Pancreas (tissue), 10 donors: ENCODE data around the gene CCDC106. TPM values are rescaled to one million over a fixed set of nuclear protein-coding genes. Genes with fewer than 3 reads are reported as not detected.

Experiments used
- ATAC-seq, 4 donors: fragments of 200-7000 bp; cut with Tn5 transposase; one replicate each; pipeline versions ENCODE4 v1.8.0 to v1.9.1; 2020; ENCODE audit warnings: mild to moderate bottlenecking in 4 of 4, moderate library complexity in 4 of 4
- DNase-seq, 6 donors: peaks; one replicate each; pipeline ENCODE4 v3.0.0-alpha.2; 2020
- FAIRE-seq: peaks from 2 replicates; lab custom pipeline; 2012; peaks lifted over from hg19 to GRCh38; lab: Jason Lieb, UNC
- H3K27ac ChIP-seq, 4 donors: fragments of 200-600 bp; sonication (generic); 1 replicate in 3 of 4; 2 replicates in 1 of 4; pipeline versions ENCODE4 v1.5.0 to v1.8.0; 2020
- H3K27me3 ChIP-seq, 4 donors: fragments of 200-600 bp; one replicate each; pipeline ENCODE4 v1.8.0; 2021
- H3K36me3 ChIP-seq, 3 donors: fragments of 200-600 bp; sonication (generic) in 1 of 3; one replicate each; pipeline versions ENCODE4 v1.5.0 to v1.8.0; 2020 to 2021
- H3K4me1 ChIP-seq, 3 donors: fragments of 200-600 bp; one replicate each; pipeline ENCODE4 v1.8.0; 2021
- H3K4me3 ChIP-seq, 4 donors: fragments of 200-600 bp; sonication (generic) in 2 of 4; one replicate each; pipeline versions ENCODE4 v1.5.0 to v1.8.0; 2020 to 2021
- H3K9me3 ChIP-seq, 4 donors: fragments of 200-600 bp; one replicate each; pipeline ENCODE4 v1.8.0; 2021
- WGBS, 2 donors: extraction: QIAGEN DNeasy Blood & Tissue Kit; methylation state at CpG; one replicate each; pipeline ENCODE4 v1.1.7; 2013; 5-methylcytosine and 5-hydroxymethylcytosine counted together
- intact Hi-C, 3 donors: fragments of 100-400 bp; cut with DNase I; formaldehyde crosslinking; loops; one replicate each; pipeline versions ENCODE4 v1.11.1 to v1.14.2; 2022
- polyA plus RNA-seq, 2 donors: library from polyadenylated mRNA; stranded (reverse); fragments of 200-250 nt; gene quantifications; one replicate each; pipeline ENCODE4 v1.2.3, GENCODE V29; 2013
- total RNA-seq, 6 donors: library from RNA; stranded (reverse); fragmentation: NEBNext Ultra II Directional in 4 of 6; extraction: Animal tissue kit (Norgen Biotek cat#: 25700) in 4 of 6; gene quantifications; one replicate each; pipeline versions ENCODE4 v1.2.1 to v1.2.4, GENCODE V29; 2021 to 2023
- TF ChIP-seq, protein P1 (sequence below), 4 donors: fragments of 200-600 bp; sonication (generic) in 3 of 4; IDR thresholded peaks; one replicate each; pipeline versions ENCODE4 v1.5.0 to v1.8.0; 2021; ENCODE audit warnings: antibody characterized with exemption in 4 of 4
- donor health status: healthy with polysubstance abuse.
- donor health status: DM: no; HTN: no; CAD: no; lungs with moderate emphysema.
- donor health status: DM: no; HTN: no; CAD: no.
- donor health status: control.
- donor health status: control.
- donor health status: Bipolar disorder and iron deficiency.
- donor health status: DM: yes; HTN: yes; CAD: no.
- donor health status: DM: no; HTN: no; CAD: no.
- donor health status: DM: no; HTN: no; CAD: no.
- donor health status: DM: yes; HTN: yes; CAD: no.

Gene CCDC106
- total and polyA plus RNA-seq, 8 donors = 3.2 to 22.8 (median 5.4) TPM

DNA sequence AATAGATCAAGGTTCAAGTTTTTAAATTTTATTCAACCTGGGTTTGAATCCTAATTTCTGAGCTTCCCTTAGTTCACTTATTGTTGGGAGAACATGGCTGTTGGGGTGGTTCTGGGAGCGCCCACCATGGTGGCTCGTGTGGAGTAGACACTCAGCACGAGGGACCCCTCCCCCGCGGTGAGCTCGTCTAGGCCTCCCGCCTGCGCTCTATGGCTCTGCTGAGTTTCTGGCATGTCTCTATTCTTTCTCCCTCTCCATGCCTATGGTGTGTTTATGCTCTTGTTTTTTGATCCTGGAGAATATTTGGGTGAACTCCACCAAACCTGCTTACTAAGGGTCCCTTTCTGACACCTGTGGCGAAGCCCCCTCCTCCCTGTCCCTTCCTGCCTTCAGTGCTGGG is 25.5 kb downstream of the CCDC106 start:
- TF ChIP-seq, protein P1, sequence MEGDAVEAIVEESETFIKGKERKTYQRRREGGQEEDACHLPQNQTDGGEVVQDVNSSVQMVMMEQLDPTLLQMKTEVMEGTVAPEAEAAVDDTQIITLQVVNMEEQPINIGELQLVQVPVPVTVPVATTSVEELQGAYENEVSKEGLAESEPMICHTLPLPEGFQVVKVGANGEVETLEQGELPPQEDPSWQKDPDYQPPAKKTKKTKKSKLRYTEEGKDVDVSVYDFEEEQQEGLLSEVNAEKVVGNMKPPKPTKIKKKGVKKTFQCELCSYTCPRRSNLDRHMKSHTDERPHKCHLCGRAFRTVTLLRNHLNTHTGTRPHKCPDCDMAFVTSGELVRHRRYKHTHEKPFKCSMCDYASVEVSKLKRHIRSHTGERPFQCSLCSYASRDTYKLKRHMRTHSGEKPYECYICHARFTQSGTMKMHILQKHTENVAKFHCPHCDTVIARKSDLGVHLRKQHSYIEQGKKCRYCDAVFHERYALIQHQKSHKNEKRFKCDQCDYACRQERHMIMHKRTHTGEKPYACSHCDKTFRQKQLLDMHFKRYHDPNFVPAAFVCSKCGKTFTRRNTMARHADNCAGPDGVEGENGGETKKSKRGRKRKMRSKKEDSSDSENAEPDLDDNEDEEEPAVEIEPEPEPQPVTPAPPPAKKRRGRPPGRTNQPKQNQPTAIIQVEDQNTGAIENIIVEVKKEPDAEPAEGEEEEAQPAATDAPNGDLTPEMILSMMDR (IDR thresholded peaks at IDR 0.05) = no peak
- no peak for ATAC-seq
- no peak overlapping the region for H3K4me3 ChIP-seq
- no peaks in the 10 kb centered on the region for H3K9me3 ChIP-seq
- 79 to 85% methylated on average over 9 of the region's 9 CpGs for WGBS, 2 donors
- peaks cover 7 to 24% (median 19%) of the 10 kb centered on the region in 3 donors for H3K36me3 ChIP-seq
- DNase-seq = peak in 1 of 6 donors; percentile 58
- no peak overlapping the region for H3K27ac ChIP-seq
- H3K4me1 ChIP-seq = peaks cover 14 to 30% (median 23%) of the 10 kb centered on the region in 3 donors
- no peaks in the 10 kb centered on the region for H3K27me3 ChIP-seq
- intact Hi-C loops = no loop called here
- FAIRE-seq = no peak

DNA sequence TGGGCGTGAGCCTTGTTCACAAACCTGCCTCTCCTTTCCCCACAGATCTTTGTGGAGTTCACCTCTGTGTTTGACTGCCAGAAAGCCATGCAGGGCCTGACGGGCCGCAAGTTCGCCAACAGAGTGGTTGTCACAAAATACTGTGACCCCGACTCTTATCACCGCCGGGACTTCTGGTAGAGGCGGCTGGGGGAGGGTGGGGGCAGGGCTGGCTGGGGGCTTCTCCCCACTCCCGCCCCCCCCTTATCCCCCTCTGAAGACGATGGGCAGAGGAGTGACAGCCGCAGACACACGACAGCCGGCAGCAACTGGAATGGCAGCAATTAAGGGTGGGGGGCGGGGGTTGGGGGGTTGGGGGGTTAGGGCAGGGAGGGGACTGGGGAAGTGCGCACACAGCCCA is 25.9 kb downstream of the CCDC106 start:
- FAIRE-seq (no peak), DNase-seq (peak in 1 of 6 donors; percentile 53), ATAC-seq (no peak)
- peaks cover 7 to 24% (median 19%) of the 10 kb centered on the region in 3 donors for H3K36me3 ChIP-seq
- H3K27me3 ChIP-seq = no peaks in the 10 kb centered on the region
- H3K4me3 ChIP-seq = no peak overlapping the region
- H3K4me1 ChIP-seq = peaks cover 18 to 34% (median 25%) of the 10 kb centered on the region in 3 donors
- no peak overlapping the region for H3K27ac ChIP-seq
- 60 to 62% methylated on average over 13 to 15 of the region's 15 CpGs for WGBS, 2 donors
- TF ChIP-seq, protein P1 (IDR thresholded peaks at IDR 0.05) = no peak
- intact Hi-C loops = no loop called here
- H3K9me3 ChIP-seq = no peaks in the 10 kb centered on the region

DNA sequence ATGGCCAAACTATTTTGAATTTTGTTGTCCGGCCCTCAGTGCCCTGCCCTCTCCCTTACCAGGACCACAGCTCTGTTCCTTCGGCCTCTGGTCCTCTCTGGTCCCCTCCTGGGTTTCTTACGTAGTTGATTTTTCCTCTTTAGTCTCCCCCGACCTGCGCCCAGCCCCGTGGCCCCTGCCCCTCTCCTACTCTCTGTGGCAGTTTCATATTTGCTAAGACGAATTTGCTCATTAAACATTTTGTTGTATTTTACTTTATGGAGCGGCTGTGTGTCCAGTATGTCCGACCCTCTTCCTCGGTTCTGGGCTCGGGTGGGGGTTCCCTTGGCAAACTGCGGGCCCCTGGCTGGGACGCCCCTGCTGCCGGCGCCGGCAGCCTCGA is 26.4 kb downstream of the CCDC106 start:
- Histone ChIP-seq H3K9me3 (no peaks in the 10 kb centered on the region), H3K4me1 (peaks cover 24 to 40% (median 25%) of the 10 kb centered on the region in 3 donors), H3K27ac (peak overlapping the region; percentile 67 to 88 (median 84)), H3K36me3 (peaks cover 4 to 24% (median 17%) of the 10 kb centered on the region in 3 donors), H3K27me3 (no peaks in the 10 kb centered on the region), H3K4me3 (peak overlapping the region; percentile 74 to 98 (median 84))
- no peak for DNase-seq
- TF ChIP-seq, protein P1 (IDR thresholded peaks at IDR 0.05) = no peak
- intact Hi-C loops = no loop called here
- WGBS, 2 donors = 21 to 25% methylated on average over 15 to 17 of the region's 17 CpGs
- no peak for ATAC-seq
- no peak for FAIRE-seq

DNA sequence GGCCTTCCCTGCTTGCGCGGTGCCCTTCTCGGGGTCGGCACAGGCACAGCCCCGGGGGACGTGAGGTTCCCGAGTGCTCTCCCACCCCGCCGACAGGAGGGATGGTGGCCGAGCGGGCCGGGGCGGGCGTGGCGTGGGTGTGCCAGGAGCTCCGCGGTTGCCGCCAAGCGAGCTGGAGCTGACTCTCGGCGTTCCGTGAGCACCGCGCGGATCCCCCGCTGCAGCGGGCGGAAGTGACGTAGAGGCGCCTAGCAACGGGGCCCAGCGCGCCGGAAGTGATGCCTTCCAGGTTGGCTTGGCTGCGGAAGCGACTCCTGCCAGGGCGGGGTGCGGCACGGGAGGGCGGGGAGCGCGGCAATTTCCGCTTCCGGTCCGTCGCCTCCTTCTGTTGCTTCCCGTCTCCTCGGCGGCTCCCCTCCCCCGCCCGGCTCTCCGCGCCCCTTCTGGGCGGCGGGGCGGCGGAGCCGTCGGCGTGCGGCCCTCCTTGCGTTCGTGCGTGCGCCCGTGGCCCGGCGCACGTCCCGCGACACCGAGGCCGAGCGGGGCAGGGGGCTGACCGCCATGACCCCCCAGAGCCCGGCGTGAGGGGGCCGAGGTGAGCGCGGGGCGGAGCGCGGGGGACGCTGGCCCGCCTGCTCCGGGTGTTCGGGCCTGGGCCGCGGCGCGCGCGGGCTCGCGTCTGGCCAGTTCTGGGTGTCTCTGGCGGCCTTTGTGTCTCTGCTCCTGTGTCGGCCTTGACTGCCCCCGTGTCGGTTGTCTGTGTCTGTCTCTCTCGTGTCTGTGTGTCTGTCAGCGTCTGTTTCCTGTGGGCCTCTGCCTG is 27.0 kb downstream of the CCDC106 start, which contains the start of gene EPN1:
Gene EPN1, plus strand, starts transcription at position 386 of the 820 bp plus-strand sequence. CDS start 3,402 bp downstream, outside the sequence.
- 0 to 1% methylated on average over 62 to 101 of the region's 101 CpGs for WGBS, 2 donors
- peaks cover 24 to 41% (median 25%) of the 10 kb centered on the region in 3 donors for H3K4me1 ChIP-seq
- H3K27me3 ChIP-seq = no peaks in the 10 kb centered on the region
- peak within 1 kb of the TSS; percentile 67 to 88 (median 84) for H3K27ac ChIP-seq
- intact Hi-C loops = no loop called here
- peak within 1 kb of the TSS; percentile 74 to 98 (median 84) for H3K4me3 ChIP-seq
- H3K9me3 ChIP-seq = no peaks in the 10 kb centered on the region
- TF ChIP-seq, protein P1 (IDR thresholded peaks at IDR 0.05) = no peak
- DNase-seq (peak; percentile 96 to 98 (median 96)), ATAC-seq (peak; percentile 85 to 92 (median 88)), FAIRE-seq (no peak)
- peaks cover 0 to 20% (median 11%) of the 10 kb centered on the region in 3 donors for H3K36me3 ChIP-seq
